Measurements from ENCODE around the gene KCP. TPM values are rescaled to one million over a fixed set of nuclear protein-coding genes. Genes with fewer than 3 reads are reported as not detected.

The KCP gene
- total RNA-seq, 1 experiment from 2014 or later: 0.50 TPM

DNA sequence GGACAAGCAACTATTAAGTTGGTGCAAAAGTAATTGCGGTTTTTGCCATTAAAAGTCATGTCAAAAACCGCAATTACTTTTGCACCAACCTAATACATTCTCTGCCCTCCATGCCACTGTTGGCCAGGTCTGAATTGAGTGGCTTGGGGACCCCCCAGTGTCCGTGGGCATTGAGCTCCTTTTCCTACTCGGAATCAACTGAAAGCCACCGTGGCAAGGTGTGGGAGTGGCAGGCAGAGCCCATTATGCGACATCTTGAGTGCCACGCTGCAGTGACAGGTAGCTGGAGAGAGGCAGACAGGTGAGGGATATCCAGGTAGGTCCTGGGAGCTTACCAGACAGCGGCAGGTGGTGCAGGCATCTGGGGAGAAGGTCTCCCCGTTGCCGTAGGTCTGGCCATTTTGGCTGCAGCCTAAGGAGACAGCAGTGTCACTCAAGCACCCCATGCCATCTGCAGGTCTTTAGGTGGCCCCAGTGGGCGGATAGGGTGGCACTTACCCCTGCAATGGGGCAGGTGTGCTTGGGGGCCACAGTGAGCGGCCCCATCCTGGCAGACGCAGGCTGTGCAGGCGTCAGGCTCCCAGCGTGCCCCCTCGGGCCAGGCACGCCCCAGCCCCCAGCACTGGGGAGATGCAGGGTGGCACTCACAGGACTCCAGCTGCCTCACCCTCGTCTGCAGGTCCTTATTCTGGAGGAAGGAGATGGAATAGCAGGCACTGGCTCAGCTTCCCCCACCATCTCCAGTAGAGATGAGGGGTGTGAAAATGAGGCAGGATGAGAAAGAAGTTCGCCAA lies 3.5 kb downstream of the KCP start:
- Mint-ChIP-seq H3K27me3 (ENCODE audit: insufficient read depth, unreplicated experiment) (no peaks in the 10 kb centered on the region), H3K27ac (ENCODE audit: unreplicated experiment) (peak overlapping the region; percentile 48), H3K4me1 (ENCODE audit: low read depth, unreplicated experiment) (peaks cover 14% of the 10 kb centered on the region), H3K9me3 (ENCODE audit: unreplicated experiment) (no peaks in the 10 kb centered on the region), H3K36me3 (ENCODE audit: insufficient read depth, unreplicated experiment) (no peaks in the 10 kb centered on the region), H3K4me3 (ENCODE audit: unreplicated experiment) (no peak overlapping the region)
- no peaks in the 10 kb centered on the region for H3K9me3 ChIP-seq
- POLR2A ChIA-PET: no interaction called here
- BruUV-seq (replicated peaks): no TSS peak
- no peaks in the 10 kb centered on the region for H3K27me3 ChIP-seq (replicated peaks; ENCODE audit: control insufficient read depth, insufficient read depth, low read length)
- H3K4me1 ChIP-seq: no peaks in the 10 kb centered on the region
- CTCF ChIA-PET: no interaction called here
- no peak for DNase-seq
- intact Hi-C loops (cut with micrococcal nuclease; ENCODE audit: unreplicated experiment): no loop called here
- H3K4me3 ChIP-seq (ENCODE audit: low read depth, low read length): no peak overlapping the region
- TF ChIP-seq, protein P1, sequence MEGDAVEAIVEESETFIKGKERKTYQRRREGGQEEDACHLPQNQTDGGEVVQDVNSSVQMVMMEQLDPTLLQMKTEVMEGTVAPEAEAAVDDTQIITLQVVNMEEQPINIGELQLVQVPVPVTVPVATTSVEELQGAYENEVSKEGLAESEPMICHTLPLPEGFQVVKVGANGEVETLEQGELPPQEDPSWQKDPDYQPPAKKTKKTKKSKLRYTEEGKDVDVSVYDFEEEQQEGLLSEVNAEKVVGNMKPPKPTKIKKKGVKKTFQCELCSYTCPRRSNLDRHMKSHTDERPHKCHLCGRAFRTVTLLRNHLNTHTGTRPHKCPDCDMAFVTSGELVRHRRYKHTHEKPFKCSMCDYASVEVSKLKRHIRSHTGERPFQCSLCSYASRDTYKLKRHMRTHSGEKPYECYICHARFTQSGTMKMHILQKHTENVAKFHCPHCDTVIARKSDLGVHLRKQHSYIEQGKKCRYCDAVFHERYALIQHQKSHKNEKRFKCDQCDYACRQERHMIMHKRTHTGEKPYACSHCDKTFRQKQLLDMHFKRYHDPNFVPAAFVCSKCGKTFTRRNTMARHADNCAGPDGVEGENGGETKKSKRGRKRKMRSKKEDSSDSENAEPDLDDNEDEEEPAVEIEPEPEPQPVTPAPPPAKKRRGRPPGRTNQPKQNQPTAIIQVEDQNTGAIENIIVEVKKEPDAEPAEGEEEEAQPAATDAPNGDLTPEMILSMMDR (IDR thresholded peaks at IDR 0.05; ENCODE audit: insufficient read depth in 1 of 2, low read depth in 1 of 2, low read length in 1 of 2, severe bottlenecking in 1 of 2, unreplicated experiment in 1 of 2): no peak
- no peaks in the 10 kb centered on the region for H3K36me3 ChIP-seq (ENCODE audit: control insufficient read depth, insufficient read depth, low read length)

- intact Hi-C loops (cut with micrococcal nuclease; ENCODE audit: unreplicated experiment): no loop called here
- H3K4me1 ChIP-seq: no peaks in the 10 kb centered on the region
- TF ChIP-seq, protein P1 (IDR thresholded peaks at IDR 0.05; ENCODE audit: insufficient read depth in 1 of 2, low read depth in 1 of 2, low read length in 1 of 2, severe bottlenecking in 1 of 2, unreplicated experiment in 1 of 2): no peak
- ChIA-PET POLR2A (no interaction called here), CTCF (no interaction called here)
- H3K27me3 ChIP-seq (replicated peaks; ENCODE audit: control insufficient read depth, insufficient read depth, low read length): no peaks in the 10 kb centered on the region
- H3K9me3 Mint-ChIP-seq (ENCODE audit: unreplicated experiment): no peaks in the 10 kb centered on the region
- H3K36me3 ChIP-seq (ENCODE audit: control insufficient read depth, insufficient read depth, low read length): no peaks in the 10 kb centered on the region
- no peaks in the 10 kb centered on the region for H3K27me3 Mint-ChIP-seq (ENCODE audit: insufficient read depth, unreplicated experiment)
- peaks cover 11% of the 10 kb centered on the region for H3K4me1 Mint-ChIP-seq (ENCODE audit: low read depth, unreplicated experiment)
- DNase-seq: no peak
- H3K36me3 Mint-ChIP-seq (ENCODE audit: insufficient read depth, unreplicated experiment): no peaks in the 10 kb centered on the region
- H3K27ac Mint-ChIP-seq (ENCODE audit: unreplicated experiment): peak overlapping the region; percentile 48
- no peak overlapping the region for H3K4me3 ChIP-seq (ENCODE audit: low read depth, low read length)
- H3K9me3 ChIP-seq: no peaks in the 10 kb centered on the region
- no peak overlapping the region for H3K4me3 Mint-ChIP-seq (ENCODE audit: unreplicated experiment)
- BruUV-seq (replicated peaks): no TSS peak
Observed at GRCh38 chr7:128906001-128906765, 4.3 kb downstream of the KCP start.

DNA sequence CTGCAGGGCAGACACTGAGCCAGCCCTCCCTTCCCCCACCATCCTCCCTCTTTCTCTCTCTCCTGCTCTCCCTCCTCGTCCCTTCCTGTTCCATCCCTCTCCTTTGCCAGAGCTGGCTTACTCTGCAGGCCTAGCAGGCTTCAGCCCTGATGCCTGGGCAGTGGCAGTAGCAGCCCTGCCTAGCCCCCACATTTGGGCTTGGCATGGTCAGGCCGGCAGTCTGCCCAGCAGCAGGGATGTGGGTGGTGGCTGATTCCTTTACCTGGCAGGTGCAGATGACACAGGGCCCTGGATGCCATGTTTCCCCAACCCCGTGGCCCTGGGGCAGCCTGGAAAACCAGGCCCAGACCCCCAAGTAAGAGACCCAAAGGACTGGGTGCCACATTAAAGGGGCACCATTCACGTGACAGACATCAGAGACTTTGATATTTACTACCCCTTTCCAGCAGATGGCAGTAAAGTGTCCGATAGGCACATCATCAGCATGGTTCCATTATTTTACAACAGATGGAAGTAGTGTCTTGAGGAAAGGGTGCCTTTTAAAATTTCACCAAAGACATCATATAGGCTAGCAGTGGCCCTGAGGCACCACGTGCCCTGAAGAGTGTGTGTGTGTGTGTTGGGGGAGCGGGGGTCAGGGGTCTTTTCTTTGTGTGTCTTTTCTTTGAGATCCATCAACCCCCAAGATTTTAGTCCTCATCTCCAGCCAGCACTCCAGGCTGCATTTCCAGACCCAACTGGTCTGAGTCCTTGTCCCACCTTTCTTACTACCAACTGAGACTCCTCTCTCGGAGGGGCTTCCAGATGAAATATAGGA lies 5.9 kb downstream of the KCP start:
- H3K9me3 Mint-ChIP-seq (ENCODE audit: unreplicated experiment): no peaks in the 10 kb centered on the region
- intact Hi-C loops (cut with micrococcal nuclease; ENCODE audit: unreplicated experiment): loop anchor here (1.0 to 5.0 kb wide), 2 partner anchors 43 to 187 kb away; no protein-coding TSS in a partner anchor
- peak in 1 of 2 experiments; percentile 58 for DNase-seq

More for the DNA sequence above, 5.9 kb downstream of the KCP start:
- POLR2A ChIA-PET: no interaction called here
- CTCF ChIA-PET: no interaction called here
- Histone ChIP-seq H3K36me3 (ENCODE audit: control insufficient read depth, insufficient read depth, low read length) (no peaks in the 10 kb centered on the region), H3K27me3 (replicated peaks; ENCODE audit: control insufficient read depth, insufficient read depth, low read length) (no peaks in the 10 kb centered on the region), H3K4me1 (no peaks in the 10 kb centered on the region), H3K4me3 (ENCODE audit: low read depth, low read length) (no peak overlapping the region), H3K9me3 (no peaks in the 10 kb centered on the region)
- no TSS peak for BruUV-seq (replicated peaks)
- Mint-ChIP-seq H3K4me1 (ENCODE audit: low read depth, unreplicated experiment) (peaks cover 8% of the 10 kb centered on the region), H3K36me3 (ENCODE audit: insufficient read depth, unreplicated experiment) (no peaks in the 10 kb centered on the region), H3K27me3 (ENCODE audit: insufficient read depth, unreplicated experiment) (no peaks in the 10 kb centered on the region), H3K27ac (ENCODE audit: unreplicated experiment) (no peak overlapping the region), H3K4me3 (ENCODE audit: unreplicated experiment) (no peak overlapping the region)
- TF ChIP-seq, protein P1 (IDR thresholded peaks at IDR 0.05; ENCODE audit: insufficient read depth in 1 of 2, low read depth in 1 of 2, low read length in 1 of 2, severe bottlenecking in 1 of 2, unreplicated experiment in 1 of 2): peak; percentile 56 to 62

All from Caco-2 (cell line).